IMR-90 (cell line): ENCODE data around the gene CRTAC1. TPM values are rescaled to one million over a fixed set of nuclear protein-coding genes. Genes with fewer than 3 reads are reported as not detected.

Source experiments
- ATAC-seq: fragments of 200-7000 bp; cut with Tn5 transposase; 2 replicates; pipeline ENCODE4 v1.9.1; 2020; ENCODE audit warnings: low read depth, mild to moderate bottlenecking, moderate library complexity
- BruUV-seq: library from RNA; stranded (reverse); fragments of 400-500 nt; replicated peaks from 2 replicates; lab custom pipeline; 2021; lab: Mats Ljungman, UMichigan
- CTCF ChIA-PET: fragments of 300-600 bp; formaldehyde crosslinking; extraction: SDS; loops from one replicate; lab custom pipeline; 2021; ENCODE audit warnings: antibody characterized with exemption; lab: Yijun Ruan, JAX
- POLR2A ChIA-PET: fragments of 300-600 bp; sonication (Branson Sonifier 250); formaldehyde crosslinking; loops from one replicate; lab custom pipeline; 2022; ENCODE audit warnings: antibody characterized with exemption; ENCODE audit not compliant: unreplicated experiment; lab: Charles Lee
- DNase-seq: peaks from one replicate; pipeline ENCODE4 v3.0.0; 2013
- H2AFZ ChIP-seq: replicated peaks from 2 replicates; pipeline ENCODE3; 2013; ENCODE audit warnings: low read length, mild to moderate bottlenecking; ENCODE audit not compliant: poor library complexity
- H2AK5ac ChIP-seq: 2 replicates; pipeline ENCODE4 v1.6.1; 2013; ENCODE audit warnings: low read depth, low read length, inconsistent platforms
- H2AK9ac ChIP-seq: replicated peaks from 2 replicates; pipeline ENCODE3; 2013; ENCODE audit warnings: mild to moderate bottlenecking, low read depth, low read length, moderate library complexity; ENCODE audit not compliant: poor library complexity
- H2BK120ac ChIP-seq: 2 replicates; pipeline ENCODE4 v1.6.1; 2013; ENCODE audit warnings: low read depth, low read length, inconsistent platforms
- H2BK15ac ChIP-seq: 3 replicates; pipeline ENCODE4 v1.6.1; 2013; ENCODE audit warnings: low read depth, low read length, inconsistent platforms
- H2BK20ac ChIP-seq: 2 replicates; pipeline ENCODE4 v1.6.1; 2013; ENCODE audit warnings: low read depth, mild to moderate bottlenecking, inconsistent platforms, low read length, moderate library complexity
- H2BK5ac ChIP-seq: 2 replicates; pipeline ENCODE4 v1.6.1; 2013; ENCODE audit warnings: mild to moderate bottlenecking, low read depth, low read length, inconsistent platforms; ENCODE audit not compliant: poor library complexity, severe bottlenecking
- H3K14ac ChIP-seq: replicated peaks from 2 replicates; pipeline ENCODE4 v1.6.1; 2013; ENCODE audit warnings: low read depth, low read length, inconsistent platforms
- H3K18ac ChIP-seq: 2 replicates; pipeline ENCODE4 v1.6.1; 2013; ENCODE audit warnings: low read depth, low read length, control low read depth
- H3K23ac ChIP-seq: 2 replicates; pipeline ENCODE4 v1.6.1; 2013; ENCODE audit warnings: low read depth, low read length, inconsistent platforms
- H3K27ac ChIP-seq: 2 replicates; pipeline ENCODE4 v1.5.1; 2013; ENCODE audit warnings: mild to moderate bottlenecking, control low read depth, low read length; ENCODE audit not compliant: insufficient read depth
- H3K27me3 ChIP-seq: 2 replicates; pipeline ENCODE4 v1.6.1; 2013; ENCODE audit warnings: low read length; ENCODE audit not compliant: control insufficient read depth, insufficient read depth
- H3K36me3 ChIP-seq: 2 replicates; pipeline ENCODE4 v1.6.1; 2013; ENCODE audit warnings: low read length, mixed read lengths; ENCODE audit not compliant: control insufficient read depth, insufficient read depth
- H3K4ac ChIP-seq: 2 replicates; pipeline ENCODE4 v1.6.1; 2013; ENCODE audit warnings: low read depth, low read length, inconsistent platforms
- H3K4me1 ChIP-seq: 2 replicates; pipeline ENCODE4 v1.6.1; 2013; ENCODE audit warnings: low read length, mixed read lengths; ENCODE audit not compliant: control insufficient read depth, insufficient read depth
- H3K4me2 ChIP-seq: 2 replicates; pipeline ENCODE4 v1.6.1; 2013; ENCODE audit warnings: low read depth, mild to moderate bottlenecking, control low read depth, low read length, moderate library complexity
- H3K4me3 ChIP-seq: 2 replicates; pipeline ENCODE4 v1.5.1; 2013; ENCODE audit warnings: low read depth, mild to moderate bottlenecking, control low read depth, low read length, moderate library complexity; ENCODE audit not compliant: insufficient read depth
- H3K56ac ChIP-seq: 2 replicates; pipeline ENCODE4 v1.6.1; 2013; ENCODE audit warnings: low read length, inconsistent platforms; ENCODE audit not compliant: insufficient read depth; ENCODE audit errors: extremely low read depth
- H3K79me1 ChIP-seq, 2 experiments: 2 replicates each; pipeline ENCODE4 v1.6.1; 2013; ENCODE audit warnings: low read length in 2 of 2, inconsistent platforms in 1 of 2, low read depth in 1 of 2
- H3K9ac ChIP-seq: 2 replicates; pipeline ENCODE4 v1.6.1; 2013; ENCODE audit warnings: low read depth, low read length, control low read depth
- H3K9me1 ChIP-seq: 2 replicates; pipeline ENCODE4 v1.6.1; 2013; ENCODE audit warnings: low read length, inconsistent platforms; ENCODE audit not compliant: insufficient read depth
- H3K9me3 ChIP-seq: 2 replicates; pipeline ENCODE4 v1.6.1; 2013; ENCODE audit warnings: low read length; ENCODE audit not compliant: control insufficient read depth, insufficient read depth
- H4K20me1 ChIP-seq: 2 replicates; pipeline ENCODE4 v1.6.1; 2013; ENCODE audit warnings: low read length, inconsistent platforms; ENCODE audit not compliant: insufficient read depth
- H4K5ac ChIP-seq: 2 replicates; pipeline ENCODE4 v1.6.1; 2013; ENCODE audit warnings: mild to moderate bottlenecking, low read depth, low read length, control low read depth
- H4K8ac ChIP-seq, 2 experiments: 2 replicates each; pipeline ENCODE4 v1.6.1; 2013; ENCODE audit warnings: low read depth in 2 of 2, low read length in 2 of 2, control low read depth in 1 of 2, inconsistent platforms in 1 of 2
- H4K91ac ChIP-seq: 2 replicates; pipeline ENCODE4 v1.6.1; 2013; ENCODE audit warnings: low read depth, low read length, inconsistent platforms; ENCODE audit not compliant: insufficient read depth
- BHLHE40 ChIP-seq: fragments of 150-350 bp; IDR thresholded peaks from 2 replicates; pipeline ENCODE4 v1.6.1; 2016; ENCODE audit warnings: mild to moderate bottlenecking, low read depth, low read length
- CEBPB ChIP-seq: IDR thresholded peaks from 2 replicates; pipeline ENCODE4 v1.6.1; 2012; ENCODE audit warnings: low read depth, low read length, improper control_type of control experiment
- CHD1 ChIP-seq: IDR thresholded peaks from 2 replicates; pipeline ENCODE4 v1.6.1; 2012; ENCODE audit warnings: low read depth, low read length, improper control_type of control experiment
- CTCF ChIP-seq: conservative IDR thresholded peaks from 2 replicates; pipeline ENCODE4 v1.5.1; 2012; ENCODE audit warnings: mild to moderate bottlenecking, low read depth, low read length, improper control_type of control experiment
- FOS ChIP-seq: fragments of 150-350 bp; IDR thresholded peaks from 2 replicates; pipeline ENCODE4 v1.6.1; 2016; ENCODE audit warnings: low read depth, low read length
- MAFK ChIP-seq: IDR thresholded peaks from 2 replicates; pipeline ENCODE4 v1.6.1; 2012; ENCODE audit warnings: low read depth, low read length, improper control_type of control experiment
- MAZ ChIP-seq: IDR thresholded peaks from 2 replicates; pipeline ENCODE4 v1.6.1; 2012; ENCODE audit warnings: low read depth, mild to moderate bottlenecking, low read length, improper control_type of control experiment, moderate library complexity, borderline replicate concordance
- MXI1 ChIP-seq: IDR thresholded peaks from 2 replicates; pipeline ENCODE4 v1.6.1; 2012; ENCODE audit warnings: low read depth, mild to moderate bottlenecking, low read length, moderate library complexity, borderline replicate concordance
- NFE2L2 ChIP-seq: fragments of 150-350 bp; IDR thresholded peaks from 2 replicates; pipeline ENCODE4 v1.6.1; 2016; ENCODE audit warnings: low read depth, mild to moderate bottlenecking, low read length
- POLR2A ChIP-seq: IDR thresholded peaks from 2 replicates; pipeline ENCODE4 v1.6.1; 2012; ENCODE audit warnings: mild to moderate bottlenecking, low read depth, low read length
- RAD21 ChIP-seq: IDR thresholded peaks from 2 replicates; pipeline ENCODE4 v1.6.1; 2012; ENCODE audit warnings: low read length, improper control_type of control experiment
- RCOR1 ChIP-seq: IDR thresholded peaks from 2 replicates; pipeline ENCODE4 v1.6.1; 2012; ENCODE audit warnings: mild to moderate bottlenecking, low read length, improper control_type of control experiment; ENCODE audit not compliant: insufficient replicate concordance
- RFX5 ChIP-seq: IDR thresholded peaks from 2 replicates; pipeline ENCODE4 v1.8.0; 2012; ENCODE audit warnings: low read depth, mild to moderate bottlenecking, low read length, moderate library complexity
- SMC3 ChIP-seq: fragments of 150-350 bp; IDR thresholded peaks from 2 replicates; pipeline ENCODE4 v1.6.1; 2016; ENCODE audit warnings: low read depth, mild to moderate bottlenecking, antibody characterized with exemption, low read length, moderate library complexity
- USF2 ChIP-seq: fragments of 150-350 bp; IDR thresholded peaks from 2 replicates; pipeline ENCODE4 v1.6.1; 2017; ENCODE audit warnings: mild to moderate bottlenecking, antibody characterized with exemption, low read length, low read depth
- WGBS, 2 experiments: methylation state at CpG; one replicate each; pipeline versions ENCODE4 v1.1.5 to v1.1.7; 2013; ENCODE audit warnings: missing lambda C conversion rate in 2 of 2; ENCODE audit not compliant: insufficient read length in 1 of 2; ENCODE audit errors: extremely low coverage in 2 of 2; 5-methylcytosine and 5-hydroxymethylcytosine counted together
- dilution Hi-C: fragments of 300-500 bp; cut with HindIII; formaldehyde crosslinking; loops from one replicate; pipeline ENCODE4 v1.14.3; 2018; ENCODE audit warnings: low sequenced_read_pairs; ENCODE audit not compliant: unreplicated experiment
- in situ Hi-C: fragments of 300-500 bp; cut with MboI; formaldehyde crosslinking; loops from 3 replicates; pipeline ENCODE4 v1.14.3; 2019; ENCODE audit warnings: low sequenced_read_pairs, inconsistent platforms, mixed read lengths
- intact Hi-C: fragments of 100-400 bp; cut with micrococcal nuclease; formaldehyde crosslinking; loops from 2 replicates; pipeline ENCODE4 v1.10.0; 2022
- polyA plus RNA-seq, 3 experiments: library from polyadenylated mRNA; depleted of rRNA; stranded (reverse); fragments of >200 nt; gene quantifications; 2 replicates each; pipeline ENCODE4 v1.2.3, GENCODE V29; 2012; ENCODE audit warnings: low replicate concordance in 1 of 3
- total RNA-seq: library from RNA; depleted of rRNA; stranded (reverse); fragments of >200 nt; gene quantifications from 2 replicates; pipeline ENCODE4 v1.2.3, GENCODE V29; 2012
- TF ChIP-seq, protein P1 (sequence below): fragments of 150-350 bp; IDR thresholded peaks from 2 replicates; pipeline ENCODE4 v1.6.1; 2016; ENCODE audit warnings: low read depth, mild to moderate bottlenecking, low read length, moderate library complexity, borderline replicate concordance

The CRTAC1 gene
- total and polyA plus RNA-seq, 2 of the 4 experiments (the other 2 are of a cell fraction), result not detected

GRCh38 chr10:98020784-98021183, 9.6 kb downstream of the CRTAC1 start:
- Histone ChIP-seq H3K18ac (no peak overlapping the region), H3K14ac (no peak overlapping the region), H4K5ac (no peak overlapping the region), H3K4ac (no peak overlapping the region), H3K27me3 (peaks cover 21% of the 10 kb centered on the region), H3K23ac (no peak overlapping the region), H3K9ac (no peak overlapping the region), H3K4me3 (no peak overlapping the region), H4K8ac (no peak overlapping the region), H3K27ac (no peak overlapping the region), H3K9me3 (no peaks in the 10 kb centered on the region), H3K9me1 (no peaks in the 10 kb centered on the region), H3K4me2 (no peak overlapping the region), H2BK20ac (no peak overlapping the region), H4K20me1 (no peaks in the 10 kb centered on the region), H3K79me1 (no peaks in the 10 kb centered on the region), H2AK9ac (no peak overlapping the region), H2BK15ac (no peak overlapping the region), H4K91ac (no peak overlapping the region), H3K36me3 (no peaks in the 10 kb centered on the region), H2BK120ac (no peak overlapping the region), H3K56ac (no peak overlapping the region), H2AK5ac (no peak overlapping the region), H3K4me1 (no peaks in the 10 kb centered on the region), H2BK5ac (no peak overlapping the region), H2AFZ (no peak overlapping the region)
- no peak for ATAC-seq
- DNase-seq, result no peak
- WGBS, 2 experiments, result no CpG with 5 or more reads among the region's 1 CpG
- TF ChIP-seq, protein P1, sequence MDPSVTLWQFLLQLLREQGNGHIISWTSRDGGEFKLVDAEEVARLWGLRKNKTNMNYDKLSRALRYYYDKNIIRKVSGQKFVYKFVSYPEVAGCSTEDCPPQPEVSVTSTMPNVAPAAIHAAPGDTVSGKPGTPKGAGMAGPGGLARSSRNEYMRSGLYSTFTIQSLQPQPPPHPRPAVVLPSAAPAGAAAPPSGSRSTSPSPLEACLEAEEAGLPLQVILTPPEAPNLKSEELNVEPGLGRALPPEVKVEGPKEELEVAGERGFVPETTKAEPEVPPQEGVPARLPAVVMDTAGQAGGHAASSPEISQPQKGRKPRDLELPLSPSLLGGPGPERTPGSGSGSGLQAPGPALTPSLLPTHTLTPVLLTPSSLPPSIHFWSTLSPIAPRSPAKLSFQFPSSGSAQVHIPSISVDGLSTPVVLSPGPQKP, result no peak
- TF ChIP-seq MXI1 (no peak), RCOR1 (no peak), USF2 (no peak), NFE2L2 (no peak), CEBPB (no peak), POLR2A (no peak), MAFK (no peak), CHD1 (no peak), CTCF (no peak), RFX5 (no peak), SMC3 (no peak), RAD21 (no peak), FOS (no peak), BHLHE40 (no peak), MAZ (no peak)
- POLR2A ChIA-PET, result no interaction called here
- intact Hi-C loops, result no loop called here
- dilution Hi-C loops, result no loop called here
- CTCF ChIA-PET, result no interaction called here
- no TSS peak for BruUV-seq
- in situ Hi-C loops, result no loop called here
